NCI-H2196 (cell line): ENCODE results near the gene THAP5.
"Not testable (repeated sequence)": the region's sequence is repeated elsewhere in the genome, so short reads cannot be mapped to it uniquely, and the experiment has no call there.

ENCODE experiments used
- DNase-seq: peaks from one replicate; lab custom pipeline; 2025; ENCODE audit not compliant: unreplicated experiment; lab: John Stamatoyannopoulos, UW

THAP5 gene

GRCh38 chr7:108585843-108586242, 16.3 kb upstream of the THAP5 start:
- DNase-seq: no peak

GRCh38 chr7:108584211-108584610, 14.7 kb upstream of the THAP5 start:
- DNase-seq: no peak

GRCh38 chr7:108581655-108582491, 12.4 kb upstream of the THAP5 start:
- no peak for DNase-seq

GRCh38 chr7:108580298-108580697, 10.8 kb upstream of the THAP5 start:
- no peak for DNase-seq

- no peak for DNase-seq
Observed at GRCh38 chr7:108578937-108579336, 9.4 kb upstream of the THAP5 start.

GRCh38 chr7:108576116-108576515, 6.6 kb upstream of the THAP5 start:
- no peak for DNase-seq

GRCh38 chr7:108575156-108575555, 5.7 kb upstream of the THAP5 start:
- no peak for DNase-seq

GRCh38 chr7:108572480-108572879, 3.0 kb upstream of the THAP5 start:
- DNase-seq: no peak

- peak; percentile 34 for DNase-seq
Observed at GRCh38 chr7:108570146-108570755, 745 bp upstream of the THAP5 start.

GRCh38 chr7:108568801-108569380, 615 bp downstream of the THAP5 start:
- DNase-seq: no peak

- DNase-seq: no peak
Observed at GRCh38 chr7:108565987-108566386, 3.5 kb downstream of the THAP5 start.

GRCh38 chr7:108561047-108561619, 8.4 kb downstream of the THAP5 start:
- no peak for DNase-seq

- no peak for DNase-seq
Observed at GRCh38 chr7:108559253-108559652, 10.3 kb downstream of the THAP5 start.

GRCh38 chr7:108557617-108558016, 11.9 kb downstream of the THAP5 start:
- no peak for DNase-seq

- DNase-seq: no peak
Observed at GRCh38 chr7:108557191-108557590, 12.3 kb downstream of the THAP5 start.

- not testable (repeated sequence) for DNase-seq
Observed at GRCh38 chr7:108556665-108557064, 12.8 kb downstream of the THAP5 start.

GRCh38 chr7:108548141-108548896, 21.2 kb downstream of the THAP5 start:
- not testable (repeated sequence) for DNase-seq

- no peak for DNase-seq
Observed at GRCh38 chr7:108541478-108541877, 28.0 kb downstream of the THAP5 start.

- not testable (repeated sequence) for DNase-seq
Observed at GRCh38 chr7:108538685-108539084, 30.8 kb downstream of the THAP5 start.

GRCh38 chr7:108538236-108538635, 31.3 kb downstream of the THAP5 start:
- DNase-seq: not testable (repeated sequence)

GRCh38 chr7:108537229-108537628, 32.3 kb downstream of the THAP5 start:
- no peak for DNase-seq
